HEK293 (cell line): ENCODE results near the gene TMEM88.

Source experiments
- BCL11A ChIP-seq: fragments of 450-650 bp; formaldehyde crosslinking; IDR thresholded peaks from 2 replicates; pipeline ENCODE4 v1.5.1; 2016; ENCODE audit warnings: low read depth, missing biosample characterization, missing genetic modification characterization
- EGR2 ChIP-seq: fragments of 450-650 bp; formaldehyde crosslinking; IDR thresholded peaks from 2 replicates; pipeline ENCODE4 v1.5.1; 2016; ENCODE audit warnings: low read depth, missing biosample characterization, missing genetic modification characterization
- OVOL3 ChIP-seq: fragments of 450-650 bp; formaldehyde crosslinking; IDR thresholded peaks from 2 replicates; pipeline ENCODE4 v1.5.1; 2016; ENCODE audit warnings: missing biosample characterization, missing genetic modification characterization
- PRDM4 ChIP-seq: fragments of 450-650 bp; formaldehyde crosslinking; IDR thresholded peaks from 2 replicates; pipeline ENCODE4 v1.5.1; 2017; ENCODE audit warnings: missing biosample characterization, missing genetic modification characterization
- SP2 ChIP-seq: fragments of 450-650 bp; formaldehyde crosslinking; IDR thresholded peaks from 2 replicates; pipeline ENCODE4 v1.5.1; 2016; ENCODE audit warnings: missing biosample characterization, missing genetic modification characterization
- YY2 ChIP-seq: fragments of 450-650 bp; formaldehyde crosslinking; IDR thresholded peaks from 2 replicates; pipeline ENCODE4 v1.5.1; 2016; ENCODE audit warnings: missing biosample characterization, missing genetic modification characterization
- ZBTB17 ChIP-seq: fragments of 450-650 bp; formaldehyde crosslinking; IDR thresholded peaks from 2 replicates; pipeline ENCODE4 v1.5.1; 2016; ENCODE audit warnings: missing biosample characterization, missing genetic modification characterization
- ZBTB20 ChIP-seq: fragments of 450-650 bp; formaldehyde crosslinking; IDR thresholded peaks from 2 replicates; pipeline ENCODE4 v1.5.1; 2016; ENCODE audit warnings: missing biosample characterization, missing genetic modification characterization
- ZBTB26 ChIP-seq: fragments of 450-650 bp; formaldehyde crosslinking; optimal IDR thresholded peaks from 2 replicates; pipeline ENCODE3; 2016; ENCODE audit warnings: missing biosample characterization, mild to moderate bottlenecking, missing genetic modification characterization
- ZBTB49 ChIP-seq: fragments of 450-650 bp; formaldehyde crosslinking; IDR thresholded peaks from 2 replicates; pipeline ENCODE4 v1.5.1; 2016; ENCODE audit warnings: missing biosample characterization, missing genetic modification characterization, low read depth
- ZNF174 ChIP-seq: fragments of 450-650 bp; formaldehyde crosslinking; IDR thresholded peaks from 2 replicates; pipeline ENCODE4 v1.5.0; 2017; ENCODE audit warnings: missing biosample characterization, mild to moderate bottlenecking, missing genetic modification characterization
- ZNF2 ChIP-seq: fragments of 450-650 bp; formaldehyde crosslinking; IDR thresholded peaks from 2 replicates; pipeline ENCODE4 v1.5.1; 2016; ENCODE audit warnings: missing biosample characterization, missing genetic modification characterization
- ZNF274 ChIP-seq, 2 experiments: fragments of 200-500 bp in 1 of 2; fragments of 450-650 bp in 1 of 2; sonication (Bioruptor generic) in 1 of 2; formaldehyde crosslinking in 1 of 2; IDR thresholded peaks; 2 replicates each; pipeline versions ENCODE4 v1.5.1 to v1.6.1; 2014 to 2016; ENCODE audit warnings: borderline replicate concordance in 1 of 2, inconsistent platforms in 1 of 2, low read length in 1 of 2, missing biosample characterization in 1 of 2, missing genetic modification characterization in 1 of 2
- ZNF335 ChIP-seq: fragments of 450-650 bp; formaldehyde crosslinking; conservative IDR thresholded peaks from 2 replicates; pipeline ENCODE4 v1.5.1; 2016; ENCODE audit warnings: missing biosample characterization, missing genetic modification characterization
- ZNF350 ChIP-seq: fragments of 450-650 bp; formaldehyde crosslinking; IDR thresholded peaks from 2 replicates; pipeline ENCODE4 v1.5.0; 2017; ENCODE audit warnings: missing biosample characterization, mild to moderate bottlenecking, missing genetic modification characterization
- ZNF391 ChIP-seq: fragments of 450-650 bp; formaldehyde crosslinking; IDR thresholded peaks from 2 replicates; pipeline ENCODE4 v1.5.1; 2016; ENCODE audit warnings: low read depth, missing biosample characterization, missing genetic modification characterization, borderline replicate concordance
- ZNF530 ChIP-seq: fragments of 450-650 bp; formaldehyde crosslinking; IDR thresholded peaks from 2 replicates; pipeline ENCODE4 v1.5.1; 2016; ENCODE audit warnings: low read depth, missing biosample characterization, missing genetic modification characterization
- ZNF544 ChIP-seq: fragments of 450-650 bp; formaldehyde crosslinking; IDR thresholded peaks from 2 replicates; pipeline ENCODE4 v1.5.0; 2017; ENCODE audit warnings: missing biosample characterization, missing genetic modification characterization
- ZNF548 ChIP-seq: fragments of 450-650 bp; formaldehyde crosslinking; IDR thresholded peaks from 2 replicates; pipeline ENCODE4 v1.5.1; 2016; ENCODE audit warnings: missing biosample characterization, missing genetic modification characterization
- ZNF558 ChIP-seq: fragments of 450-650 bp; formaldehyde crosslinking; IDR thresholded peaks from 2 replicates; pipeline ENCODE4 v1.5.1; 2016; ENCODE audit warnings: missing biosample characterization, missing genetic modification characterization
- ZNF629 ChIP-seq: fragments of 450-650 bp; formaldehyde crosslinking; IDR thresholded peaks from 2 replicates; pipeline ENCODE4 v1.5.1; 2017; ENCODE audit warnings: missing biosample characterization, missing genetic modification characterization
- ZNF660 ChIP-seq: fragments of 450-650 bp; IDR thresholded peaks from 2 replicates; pipeline ENCODE4 v1.5.1; 2018; ENCODE audit warnings: missing biosample characterization, mild to moderate bottlenecking, missing genetic modification characterization
- ZNF76 ChIP-seq: fragments of 450-650 bp; formaldehyde crosslinking; IDR thresholded peaks from 2 replicates; pipeline ENCODE4; 2016; ENCODE audit warnings: low read depth, missing biosample characterization, missing genetic modification characterization, borderline replicate concordance
- ZXDB ChIP-seq: fragments of 450-650 bp; formaldehyde crosslinking; IDR thresholded peaks from 2 replicates; pipeline ENCODE4 v1.5.1; 2016; ENCODE audit warnings: missing biosample characterization, missing genetic modification characterization
- TF ChIP-seq, protein P1 (sequence below): fragments of 450-650 bp; formaldehyde crosslinking; IDR thresholded peaks from 2 replicates; pipeline ENCODE4 v1.5.1; 2016; ENCODE audit warnings: missing biosample characterization, missing genetic modification characterization
- TF ChIP-seq, protein P2 (sequence below): fragments of 450-650 bp; formaldehyde crosslinking; IDR thresholded peaks from 2 replicates; pipeline ENCODE4 v1.5.1; 2017; ENCODE audit warnings: missing biosample characterization, missing genetic modification characterization

TMEM88 gene

GRCh38 chr17:7856811-7857712 lies 2.2 kb downstream of the TMEM88 start, which contains the start of gene NAA38 (continued):
- TF ChIP-seq OVOL3 (tag by site-specific recombination) (0 out of 2 replicates have a peak, but pooled peaks have one; percentile 47), ZBTB49 (tag by site-specific recombination) (no peak), ZNF335 (tag by site-specific recombination) (peak; percentile 95), ZNF558 (no peak; the same call in 1 of the 2 replicates), ZNF174 (tag by site-specific recombination) (no peak), ZNF274 (IDR thresholded peaks at IDR 0.05; ENCODE audit: low read length) (no peak), ZNF274 (tag by site-specific recombination; IDR thresholded peaks at IDR 0.05; ENCODE audit: borderline replicate concordance) (no peak), ZNF548 (tag by site-specific recombination) (no peak), PRDM4 (tag by site-specific recombination) (peak; percentile 7; the same call in 1 of the 2 replicates), ZNF350 (tag by site-specific recombination) (no peak), SP2 (tag by site-specific recombination) (peak; percentile 49; the same call in 1 of the 2 replicates), ZNF629 (tag by site-specific recombination) (peak; percentile 43; the same call in 1 of the 2 replicates), ZNF76 (tag by site-specific recombination) (peak; percentile 97), ZNF530 (tag by site-specific recombination) (no peak), YY2 (tag by site-specific recombination) (peak; percentile 88), ZNF544 (tag by site-specific recombination) (no peak), ZNF391 (tag by site-specific recombination) (0 out of 2 replicates have a peak, but pooled peaks have one; percentile 18), ZBTB17 (tag by site-specific recombination) (peak; percentile 92), EGR2 (tag by site-specific recombination) (peak; percentile 20; the same call in 1 of the 2 replicates), ZBTB26 (tag by site-specific recombination) (peak; percentile 94), ZBTB20 (peak; percentile 93), ZXDB (no peak; the same call in 1 of the 2 replicates), ZNF660 (tag by site-specific recombination) (peak; percentile 65; the same call in 1 of the 2 replicates), ZNF2 (tag by site-specific recombination) (peak; percentile 92), BCL11A (tag by site-specific recombination) (peak; percentile 86)
- TF ChIP-seq, protein P1, sequence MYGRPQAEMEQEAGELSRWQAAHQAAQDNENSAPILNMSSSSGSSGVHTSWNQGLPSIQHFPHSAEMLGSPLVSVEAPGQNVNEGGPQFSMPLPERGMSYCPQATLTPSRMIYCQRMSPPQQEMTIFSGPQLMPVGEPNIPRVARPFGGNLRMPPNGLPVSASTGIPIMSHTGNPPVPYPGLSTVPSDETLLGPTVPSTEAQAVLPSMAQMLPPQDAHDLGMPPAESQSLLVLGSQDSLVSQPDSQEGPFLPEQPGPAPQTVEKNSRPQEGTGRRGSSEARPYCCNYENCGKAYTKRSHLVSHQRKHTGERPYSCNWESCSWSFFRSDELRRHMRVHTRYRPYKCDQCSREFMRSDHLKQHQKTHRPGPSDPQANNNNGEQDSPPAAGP (tag by site-specific recombination) = peak; percentile 72; the same call in 1 of the 2 replicates
- TF ChIP-seq, protein P2, sequence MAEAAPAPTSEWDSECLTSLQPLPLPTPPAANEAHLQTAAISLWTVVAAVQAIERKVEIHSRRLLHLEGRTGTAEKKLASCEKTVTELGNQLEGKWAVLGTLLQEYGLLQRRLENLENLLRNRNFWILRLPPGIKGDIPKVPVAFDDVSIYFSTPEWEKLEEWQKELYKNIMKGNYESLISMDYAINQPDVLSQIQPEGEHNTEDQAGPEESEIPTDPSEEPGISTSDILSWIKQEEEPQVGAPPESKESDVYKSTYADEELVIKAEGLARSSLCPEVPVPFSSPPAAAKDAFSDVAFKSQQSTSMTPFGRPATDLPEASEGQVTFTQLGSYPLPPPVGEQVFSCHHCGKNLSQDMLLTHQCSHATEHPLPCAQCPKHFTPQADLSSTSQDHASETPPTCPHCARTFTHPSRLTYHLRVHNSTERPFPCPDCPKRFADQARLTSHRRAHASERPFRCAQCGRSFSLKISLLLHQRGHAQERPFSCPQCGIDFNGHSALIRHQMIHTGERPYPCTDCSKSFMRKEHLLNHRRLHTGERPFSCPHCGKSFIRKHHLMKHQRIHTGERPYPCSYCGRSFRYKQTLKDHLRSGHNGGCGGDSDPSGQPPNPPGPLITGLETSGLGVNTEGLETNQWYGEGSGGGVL = peak; percentile 76
